ENCODE data around the gene SNX4.

GRCh38 chr3:125401402-125401801 lies 118.6 kb downstream of the SNX4 start:
- TF ChIP-seq CTCF (IDR thresholded peaks at IDR 0.05) (no peak), POLR2A (IDR thresholded peaks at IDR 0.05) (no peak)
